LNCAP (cell line): ENCODE data around the gene CORO1A.

Experiments used
- TF ChIP-seq, protein P1 (sequence below): fragments of 450-650 bp; IDR thresholded peaks from 2 replicates; pipeline ENCODE4 v1.5.1; 2017; ENCODE audit warnings: mild to moderate bottlenecking

CORO1A gene

DNA sequence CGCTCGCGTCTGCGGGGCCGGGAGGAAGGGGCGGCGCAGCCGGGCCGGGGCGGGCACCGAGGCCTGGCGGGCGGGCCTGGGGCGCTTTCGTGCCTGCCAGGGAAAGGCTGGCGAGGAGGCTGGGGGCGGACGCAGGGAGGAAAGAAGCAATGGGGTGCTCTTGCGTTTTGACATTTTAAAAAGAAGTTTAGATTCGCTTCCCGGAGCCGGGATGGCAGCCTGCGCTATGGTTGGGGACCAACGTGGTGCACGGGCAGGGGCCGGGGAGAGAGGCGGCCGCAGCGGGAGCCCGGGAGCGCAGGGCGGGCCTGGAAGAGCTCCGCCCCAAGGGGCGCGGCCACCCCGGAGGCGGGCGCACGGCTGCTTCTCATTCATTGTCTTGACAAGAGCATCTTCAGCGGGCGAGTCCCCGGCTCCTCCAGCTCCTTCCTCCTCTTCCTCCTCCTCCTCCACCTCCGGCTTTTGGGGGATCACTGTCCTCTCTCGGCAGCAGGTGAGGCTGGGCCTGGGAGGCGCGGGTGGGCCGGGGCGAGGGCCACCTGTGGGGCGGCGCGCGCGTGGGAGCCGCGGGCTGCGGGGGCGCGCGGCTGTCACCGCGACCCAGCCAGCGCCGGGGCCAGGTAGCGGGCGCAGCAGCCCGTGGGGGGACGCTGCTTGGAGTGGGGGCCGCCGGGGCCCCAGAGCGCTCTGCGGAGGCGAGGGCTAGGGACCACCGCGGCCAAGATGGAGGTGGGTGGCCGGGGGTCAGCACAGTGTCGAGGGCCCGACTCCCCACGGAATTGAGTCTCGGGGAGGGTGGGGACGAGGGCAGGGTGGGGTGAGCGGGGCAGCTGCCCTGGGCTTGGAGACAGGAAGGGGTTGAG lies at the start of gene CORO1A:
TSS of gene CORO1A (plus strand) at position 370 of the 863 bp plus-strand sequence. CDS start 1,608 bp downstream, outside the sequence.
- TF ChIP-seq, protein P1, sequence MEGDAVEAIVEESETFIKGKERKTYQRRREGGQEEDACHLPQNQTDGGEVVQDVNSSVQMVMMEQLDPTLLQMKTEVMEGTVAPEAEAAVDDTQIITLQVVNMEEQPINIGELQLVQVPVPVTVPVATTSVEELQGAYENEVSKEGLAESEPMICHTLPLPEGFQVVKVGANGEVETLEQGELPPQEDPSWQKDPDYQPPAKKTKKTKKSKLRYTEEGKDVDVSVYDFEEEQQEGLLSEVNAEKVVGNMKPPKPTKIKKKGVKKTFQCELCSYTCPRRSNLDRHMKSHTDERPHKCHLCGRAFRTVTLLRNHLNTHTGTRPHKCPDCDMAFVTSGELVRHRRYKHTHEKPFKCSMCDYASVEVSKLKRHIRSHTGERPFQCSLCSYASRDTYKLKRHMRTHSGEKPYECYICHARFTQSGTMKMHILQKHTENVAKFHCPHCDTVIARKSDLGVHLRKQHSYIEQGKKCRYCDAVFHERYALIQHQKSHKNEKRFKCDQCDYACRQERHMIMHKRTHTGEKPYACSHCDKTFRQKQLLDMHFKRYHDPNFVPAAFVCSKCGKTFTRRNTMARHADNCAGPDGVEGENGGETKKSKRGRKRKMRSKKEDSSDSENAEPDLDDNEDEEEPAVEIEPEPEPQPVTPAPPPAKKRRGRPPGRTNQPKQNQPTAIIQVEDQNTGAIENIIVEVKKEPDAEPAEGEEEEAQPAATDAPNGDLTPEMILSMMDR = no peak

DNA sequence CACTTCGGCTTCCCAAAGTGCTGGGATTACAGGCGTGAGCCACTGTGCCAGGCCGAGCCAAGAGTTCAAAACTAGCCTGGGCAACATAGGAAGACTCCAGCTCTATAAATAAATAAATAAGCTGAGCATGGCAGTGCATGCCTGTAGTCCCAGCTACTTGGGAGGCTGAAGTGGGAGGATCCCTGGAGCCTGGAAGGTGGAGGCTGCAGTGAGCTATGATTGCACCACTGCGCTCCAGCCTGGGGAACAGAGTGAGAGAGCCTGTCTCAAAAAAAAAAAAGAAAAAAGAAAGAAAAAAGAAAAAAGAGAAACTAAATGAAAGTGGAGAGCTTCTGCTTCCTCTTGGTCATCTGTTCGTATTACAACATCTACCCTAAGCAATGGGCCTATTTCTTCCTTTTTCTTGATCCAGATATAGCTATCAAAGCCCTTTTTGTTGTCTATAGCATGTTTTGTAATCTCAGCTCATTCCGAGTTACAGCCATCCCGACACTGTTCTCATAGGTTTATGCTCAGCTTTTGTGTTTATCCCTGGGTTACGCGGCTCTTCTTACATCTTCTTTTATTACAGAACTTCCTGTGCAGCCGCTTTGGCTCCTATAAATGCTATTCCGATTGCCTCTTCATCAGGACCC lies 46.3 kb upstream of the CORO1A start:
- TF ChIP-seq, protein P1 = no peak

DNA sequence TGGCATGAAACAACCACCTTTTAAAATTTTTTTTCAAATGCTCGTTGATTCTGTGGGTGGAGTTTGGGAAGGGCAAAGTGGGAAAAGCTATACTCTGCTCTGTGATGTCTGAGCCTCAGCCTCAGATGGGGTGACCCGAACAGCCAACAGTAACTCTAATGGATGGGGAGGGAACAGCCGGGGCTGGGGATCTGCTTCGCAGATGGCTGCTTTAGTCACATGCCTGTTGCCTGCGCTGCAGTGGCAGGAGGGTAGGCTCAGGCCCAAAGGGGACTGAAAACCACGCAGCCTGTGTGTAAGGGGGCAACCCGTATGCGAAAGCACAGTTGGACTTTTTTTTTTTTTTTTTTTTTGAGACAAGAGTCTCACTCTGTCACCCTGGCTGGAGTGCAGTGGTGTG lies 45.5 kb upstream of the CORO1A start:
- TF ChIP-seq, protein P1 = no peak

DNA sequence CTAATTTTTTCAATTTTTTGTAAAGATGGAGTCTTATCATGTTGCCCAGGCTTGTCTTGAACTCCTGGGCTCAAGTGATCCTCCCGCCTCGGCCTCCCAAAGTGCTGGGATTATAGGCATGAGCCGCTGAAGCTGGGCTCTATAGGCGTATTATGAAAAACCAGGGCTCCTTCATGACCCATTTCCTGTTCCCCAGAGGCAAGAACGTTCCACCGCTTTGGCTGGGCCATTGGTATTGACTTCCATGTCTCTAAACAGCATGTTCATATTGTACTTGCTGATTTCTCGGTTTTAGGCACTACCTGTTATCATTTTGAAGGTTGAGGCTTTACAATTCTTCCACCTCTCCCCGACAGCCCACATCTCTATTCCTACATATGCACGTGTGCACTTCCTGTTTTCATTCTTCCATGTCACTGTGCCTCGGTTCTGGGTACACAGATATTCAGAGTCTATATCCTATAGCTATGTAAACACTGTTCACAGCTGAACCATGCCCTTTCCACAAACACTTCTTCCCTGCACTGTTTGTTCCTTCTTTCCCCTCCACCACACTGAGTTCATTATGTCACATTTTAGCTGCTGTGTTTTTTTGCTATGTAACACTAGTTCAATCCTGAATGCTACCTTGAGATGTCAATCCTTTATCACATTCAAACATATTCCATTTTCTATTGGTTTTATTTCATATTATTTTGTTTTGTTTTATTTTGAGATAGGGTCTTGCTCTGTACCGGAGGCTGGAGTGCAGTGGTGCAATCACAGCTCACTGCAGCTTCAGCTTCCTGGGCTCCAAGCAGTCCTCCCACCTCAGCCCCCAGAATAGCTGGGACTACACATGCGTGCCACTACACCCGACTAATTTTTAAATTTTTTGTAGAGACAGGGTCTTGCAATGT lies 43.6 kb upstream of the CORO1A start:
- TF ChIP-seq, protein P1 = no peak

DNA sequence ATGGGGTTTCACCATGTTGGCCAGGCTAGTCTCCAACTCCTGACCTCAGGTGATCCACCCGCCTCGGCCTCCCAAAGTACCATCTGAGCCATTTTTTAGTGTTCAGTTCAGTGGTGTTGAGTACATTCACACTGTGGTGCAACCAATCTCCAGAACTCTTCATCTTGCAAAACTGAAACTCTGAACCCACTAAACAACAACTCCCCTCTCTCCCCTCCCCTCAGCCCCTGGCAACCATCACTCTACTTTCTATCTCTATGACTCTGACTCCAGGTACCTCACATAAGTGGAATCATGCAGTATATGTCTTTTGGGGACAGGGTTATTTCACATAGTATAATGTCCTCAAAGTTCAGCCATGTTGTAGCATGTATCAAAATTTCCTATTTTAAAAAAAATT lies 41.7 kb upstream of the CORO1A start:
- TF ChIP-seq, protein P1 = no peak

DNA sequence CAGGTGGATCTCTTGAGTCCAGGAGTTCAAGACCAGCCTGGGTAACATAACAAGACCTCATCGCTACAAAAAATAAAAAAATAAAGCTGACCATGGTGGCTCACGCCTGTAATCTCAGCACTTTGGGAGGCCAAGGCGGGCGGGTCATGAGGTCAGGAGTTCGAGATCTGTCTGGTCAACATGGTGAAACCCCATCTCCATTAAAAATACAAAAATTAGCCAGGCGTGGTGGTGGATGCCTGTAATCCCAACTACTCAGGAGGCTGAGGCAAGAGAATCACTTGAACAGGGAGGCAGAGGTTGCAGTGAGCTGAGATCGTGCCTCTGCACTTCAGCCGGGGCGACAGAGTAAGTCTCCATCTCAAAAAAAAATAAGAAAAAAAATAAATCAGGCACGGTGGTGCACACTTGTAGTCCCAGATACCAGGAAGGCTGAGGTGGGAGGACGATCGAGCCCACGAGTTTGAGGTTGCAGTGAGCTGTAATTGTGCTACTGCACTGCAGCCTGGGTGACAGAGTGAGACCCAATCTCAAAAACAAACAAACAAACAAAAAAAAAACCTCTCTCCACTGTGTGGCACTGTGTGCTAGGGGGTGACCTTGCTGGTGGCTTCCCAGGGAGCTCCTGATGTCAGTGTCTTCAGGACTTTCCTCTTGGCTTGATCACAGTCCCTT lies 40.6 kb upstream of the CORO1A start:
- TF ChIP-seq, protein P1 = no peak

DNA sequence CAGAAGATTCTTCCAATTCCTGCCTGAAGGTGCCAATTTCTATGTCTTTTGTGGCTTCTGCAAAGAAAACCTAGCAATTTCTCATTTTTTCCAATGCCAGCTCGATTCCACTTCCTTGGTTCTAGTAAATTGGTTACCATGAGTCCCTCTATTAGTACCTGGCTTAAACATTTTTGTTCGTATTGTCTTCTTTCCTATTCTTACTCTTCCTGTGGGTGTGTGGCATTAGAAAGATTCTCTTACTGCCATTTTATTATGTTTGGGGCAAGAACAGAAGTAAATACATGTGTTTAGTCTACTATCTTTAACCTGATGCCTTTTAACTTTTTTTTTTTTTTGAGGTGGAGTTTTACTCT lies 40.1 kb upstream of the CORO1A start:
- TF ChIP-seq, protein P1 = no peak
